OCI-LY7 (cell line): ENCODE data around the gene OR9G1.

Source experiments
- EZH2phosphoT487 ChIP-seq: fragments of 200-600 bp; sonication (generic); IDR thresholded peaks from 2 replicates; pipeline ENCODE4 v1.6.1; 2018; ENCODE audit warnings: low read depth, borderline replicate concordance, mild to moderate bottlenecking, mixed run types, antibody characterized with exemption, low read length, moderate library complexity, mixed read lengths
- TF ChIP-seq, protein P1 (sequence below): fragments of 200-600 bp; sonication (generic); conservative IDR thresholded peaks from 2 replicates; pipeline ENCODE4 v1.5.1; 2014; ENCODE audit warnings: mild to moderate bottlenecking, antibody characterized with exemption, low read length, moderate library complexity, mixed read lengths

GRCh38 chr11:56688554-56689100 is 10.3 kb upstream of the OR9G1 start:
- TF ChIP-seq, protein P1, sequence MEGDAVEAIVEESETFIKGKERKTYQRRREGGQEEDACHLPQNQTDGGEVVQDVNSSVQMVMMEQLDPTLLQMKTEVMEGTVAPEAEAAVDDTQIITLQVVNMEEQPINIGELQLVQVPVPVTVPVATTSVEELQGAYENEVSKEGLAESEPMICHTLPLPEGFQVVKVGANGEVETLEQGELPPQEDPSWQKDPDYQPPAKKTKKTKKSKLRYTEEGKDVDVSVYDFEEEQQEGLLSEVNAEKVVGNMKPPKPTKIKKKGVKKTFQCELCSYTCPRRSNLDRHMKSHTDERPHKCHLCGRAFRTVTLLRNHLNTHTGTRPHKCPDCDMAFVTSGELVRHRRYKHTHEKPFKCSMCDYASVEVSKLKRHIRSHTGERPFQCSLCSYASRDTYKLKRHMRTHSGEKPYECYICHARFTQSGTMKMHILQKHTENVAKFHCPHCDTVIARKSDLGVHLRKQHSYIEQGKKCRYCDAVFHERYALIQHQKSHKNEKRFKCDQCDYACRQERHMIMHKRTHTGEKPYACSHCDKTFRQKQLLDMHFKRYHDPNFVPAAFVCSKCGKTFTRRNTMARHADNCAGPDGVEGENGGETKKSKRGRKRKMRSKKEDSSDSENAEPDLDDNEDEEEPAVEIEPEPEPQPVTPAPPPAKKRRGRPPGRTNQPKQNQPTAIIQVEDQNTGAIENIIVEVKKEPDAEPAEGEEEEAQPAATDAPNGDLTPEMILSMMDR: no peak
- TF ChIP-seq EZH2phosphoT487: no peak
